ENCODE data around the gene BUB3.

DNA sequence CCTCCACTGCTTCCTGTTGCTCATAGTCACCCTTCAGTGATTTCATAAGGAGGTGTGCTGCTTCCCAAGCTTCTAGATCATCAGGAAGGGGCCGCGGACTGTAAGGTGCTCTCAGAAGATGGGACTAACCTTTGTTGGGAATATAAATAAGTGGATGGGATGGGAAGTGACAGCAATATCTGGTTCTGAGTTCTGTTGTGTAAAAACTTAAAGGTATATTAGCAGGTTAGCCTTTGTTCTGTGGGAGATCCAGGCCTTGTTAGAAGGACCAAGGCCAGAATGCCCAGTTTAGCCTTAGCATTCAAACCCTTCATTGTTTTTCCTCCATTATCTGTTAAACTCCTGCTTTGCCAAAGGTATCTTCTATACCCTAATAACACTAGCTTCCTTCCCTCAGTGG, 12.4 kb downstream of the BUB3 start:
- TF ChIP-seq, protein P1, sequence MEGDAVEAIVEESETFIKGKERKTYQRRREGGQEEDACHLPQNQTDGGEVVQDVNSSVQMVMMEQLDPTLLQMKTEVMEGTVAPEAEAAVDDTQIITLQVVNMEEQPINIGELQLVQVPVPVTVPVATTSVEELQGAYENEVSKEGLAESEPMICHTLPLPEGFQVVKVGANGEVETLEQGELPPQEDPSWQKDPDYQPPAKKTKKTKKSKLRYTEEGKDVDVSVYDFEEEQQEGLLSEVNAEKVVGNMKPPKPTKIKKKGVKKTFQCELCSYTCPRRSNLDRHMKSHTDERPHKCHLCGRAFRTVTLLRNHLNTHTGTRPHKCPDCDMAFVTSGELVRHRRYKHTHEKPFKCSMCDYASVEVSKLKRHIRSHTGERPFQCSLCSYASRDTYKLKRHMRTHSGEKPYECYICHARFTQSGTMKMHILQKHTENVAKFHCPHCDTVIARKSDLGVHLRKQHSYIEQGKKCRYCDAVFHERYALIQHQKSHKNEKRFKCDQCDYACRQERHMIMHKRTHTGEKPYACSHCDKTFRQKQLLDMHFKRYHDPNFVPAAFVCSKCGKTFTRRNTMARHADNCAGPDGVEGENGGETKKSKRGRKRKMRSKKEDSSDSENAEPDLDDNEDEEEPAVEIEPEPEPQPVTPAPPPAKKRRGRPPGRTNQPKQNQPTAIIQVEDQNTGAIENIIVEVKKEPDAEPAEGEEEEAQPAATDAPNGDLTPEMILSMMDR (conservative IDR thresholded peaks at IDR 0.05) = no peak
- TF ChIP-seq ZFX (IDR thresholded peaks at IDR 0.05) = no peak

Data from C4-2B (cell line).